IPS-15b (cell line): ENCODE measurements around the gene RAPGEF1.

ENCODE experiments used
- H3K27me3 ChIP-seq: one replicate; pipeline ENCODE4 v1.6.1; 2013; ENCODE audit warnings: low read length; ENCODE audit not compliant: control insufficient read depth, insufficient read depth
- H3K36me3 ChIP-seq: one replicate; pipeline ENCODE4 v1.6.1; 2013; ENCODE audit warnings: low read length; ENCODE audit not compliant: control insufficient read depth, insufficient read depth
- H3K4me1 ChIP-seq: one replicate; pipeline ENCODE4 v1.6.1; 2013; ENCODE audit warnings: mild to moderate bottlenecking, low read length; ENCODE audit not compliant: control insufficient read depth, insufficient read depth
- H3K4me3 ChIP-seq: one replicate; pipeline ENCODE4 v1.5.1; 2013; ENCODE audit warnings: low read depth, low read length
- H3K9ac ChIP-seq: one replicate; pipeline ENCODE4 v1.6.1; 2013; ENCODE audit warnings: low read depth, mild to moderate bottlenecking, low read length
- H3K9me3 ChIP-seq: one replicate; pipeline ENCODE4 v1.6.1; 2013; ENCODE audit warnings: mild to moderate bottlenecking, low read length; ENCODE audit not compliant: control insufficient read depth, insufficient read depth

Gene RAPGEF1

GRCh38 chr9:131642496-131643083, 97.3 kb downstream of the RAPGEF1 start:
- H3K36me3 ChIP-seq: no peaks in the 10 kb centered on the region
- no peak overlapping the region for H3K9ac ChIP-seq
- peaks cover 2% of the 10 kb centered on the region for H3K4me1 ChIP-seq
- no peaks in the 10 kb centered on the region for H3K27me3 ChIP-seq
- no peaks in the 10 kb centered on the region for H3K9me3 ChIP-seq
- H3K4me3 ChIP-seq: no peak overlapping the region

- no peak overlapping the region for H3K4me3 ChIP-seq
- H3K27me3 ChIP-seq: no peaks in the 10 kb centered on the region
- H3K9me3 ChIP-seq: no peaks in the 10 kb centered on the region
- no peak overlapping the region for H3K9ac ChIP-seq
- peaks cover 2% of the 10 kb centered on the region for H3K4me1 ChIP-seq
- no peaks in the 10 kb centered on the region for H3K36me3 ChIP-seq
Observed at GRCh38 chr9:131641618-131642495, 98.0 kb downstream of the RAPGEF1 start.

DNA sequence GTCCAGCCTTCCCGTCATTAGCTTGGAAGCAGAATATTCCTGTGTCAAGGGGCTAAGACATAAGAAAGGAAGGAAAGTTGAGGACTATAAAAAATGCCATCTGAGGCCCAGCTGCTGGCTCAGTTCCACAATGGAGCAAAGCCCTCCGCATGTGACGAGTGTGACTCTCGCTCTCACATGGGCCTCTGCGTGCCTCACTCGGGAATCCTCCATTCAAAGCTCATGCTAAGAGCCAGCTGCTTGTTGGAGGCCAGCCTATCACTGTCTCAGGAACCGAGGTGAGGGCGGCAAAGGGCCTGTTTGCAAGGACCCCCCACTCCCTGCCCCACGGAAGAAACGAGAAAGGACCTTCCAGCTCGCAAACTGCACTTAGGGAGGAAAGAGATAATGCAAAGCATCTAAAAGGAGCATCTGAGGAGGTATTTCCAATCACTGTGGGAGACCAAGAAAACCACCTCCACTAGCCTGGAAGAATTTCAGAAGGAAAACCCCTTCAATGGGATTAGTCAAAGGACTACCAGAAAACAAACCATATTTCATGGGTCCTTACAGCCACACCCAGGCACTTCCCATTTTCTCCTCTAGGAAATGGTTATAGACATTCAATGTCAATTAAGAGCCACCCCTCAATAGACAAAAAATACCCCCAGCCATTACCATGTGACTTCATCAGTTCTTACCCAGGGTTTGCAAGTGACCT, 99.3 kb downstream of the RAPGEF1 start:
- no peak overlapping the region for H3K9ac ChIP-seq

DNA sequence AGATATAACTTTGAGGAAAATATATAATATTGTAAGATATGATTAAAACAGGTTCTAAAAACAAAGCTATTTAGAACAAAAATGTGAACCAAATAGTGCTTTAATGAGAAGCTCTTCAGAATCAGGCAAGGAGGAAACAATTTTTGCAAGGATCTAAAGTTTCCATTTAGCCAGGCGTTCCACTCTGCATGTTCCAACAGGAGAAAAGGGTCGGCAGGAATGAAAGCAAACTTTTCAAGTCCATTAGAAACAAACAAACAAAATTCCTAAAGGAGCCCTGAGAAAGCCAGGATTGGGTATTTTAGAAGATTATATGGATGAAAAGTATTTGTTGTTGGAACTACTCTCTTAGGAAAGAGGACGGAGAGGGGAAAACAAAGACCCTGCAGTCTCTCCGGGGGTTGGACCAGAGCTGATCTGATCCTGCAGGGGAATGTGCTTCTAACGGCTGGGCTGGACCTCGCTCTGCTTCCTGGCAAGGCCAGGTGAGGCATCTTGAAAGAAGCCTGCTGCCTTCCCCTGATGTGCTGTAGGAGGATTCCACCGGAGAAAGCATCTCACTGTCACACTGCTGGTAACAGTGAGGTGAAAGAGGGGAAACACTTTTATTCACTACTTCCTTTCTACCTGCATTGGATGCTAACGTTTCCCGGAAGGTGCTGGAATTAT, 100.0 kb downstream of the RAPGEF1 start:
- Histone ChIP-seq H3K9ac (no peak overlapping the region), H3K4me3 (no peak overlapping the region), H3K4me1 (peaks cover 2% of the 10 kb centered on the region), H3K9me3 (no peaks in the 10 kb centered on the region), H3K27me3 (no peaks in the 10 kb centered on the region), H3K36me3 (no peaks in the 10 kb centered on the region)

More for the DNA sequence above, 99.3 kb downstream of the RAPGEF1 start:
- H3K9me3 ChIP-seq: no peaks in the 10 kb centered on the region
- H3K4me3 ChIP-seq: no peak overlapping the region
- H3K36me3 ChIP-seq: no peaks in the 10 kb centered on the region
- peaks cover 2% of the 10 kb centered on the region for H3K4me1 ChIP-seq
- no peaks in the 10 kb centered on the region for H3K27me3 ChIP-seq

DNA sequence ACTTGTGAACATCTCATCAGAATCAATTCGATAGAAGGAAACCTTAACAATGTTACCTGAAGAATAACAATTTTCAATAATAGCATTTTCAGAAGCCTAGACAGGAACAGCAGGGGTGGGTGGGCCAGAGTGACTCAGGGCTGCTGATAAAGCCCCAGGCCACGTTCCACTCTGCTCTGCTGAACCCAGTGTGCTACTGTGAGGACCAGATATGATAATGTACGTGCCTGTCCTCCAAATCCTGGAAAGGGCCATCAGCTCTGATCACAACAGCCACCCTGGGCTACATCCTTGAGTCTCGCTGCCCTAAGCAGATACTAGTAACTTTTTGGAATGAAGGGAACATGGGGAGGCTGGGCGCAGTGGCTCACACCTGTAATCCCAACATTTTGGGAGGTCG, 103.3 kb downstream of the RAPGEF1 start:
- Histone ChIP-seq H3K27me3 (no peaks in the 10 kb centered on the region), H3K36me3 (no peaks in the 10 kb centered on the region), H3K4me3 (no peak overlapping the region), H3K9me3 (no peaks in the 10 kb centered on the region), H3K4me1 (peaks cover 2% of the 10 kb centered on the region), H3K9ac (no peak overlapping the region)

DNA sequence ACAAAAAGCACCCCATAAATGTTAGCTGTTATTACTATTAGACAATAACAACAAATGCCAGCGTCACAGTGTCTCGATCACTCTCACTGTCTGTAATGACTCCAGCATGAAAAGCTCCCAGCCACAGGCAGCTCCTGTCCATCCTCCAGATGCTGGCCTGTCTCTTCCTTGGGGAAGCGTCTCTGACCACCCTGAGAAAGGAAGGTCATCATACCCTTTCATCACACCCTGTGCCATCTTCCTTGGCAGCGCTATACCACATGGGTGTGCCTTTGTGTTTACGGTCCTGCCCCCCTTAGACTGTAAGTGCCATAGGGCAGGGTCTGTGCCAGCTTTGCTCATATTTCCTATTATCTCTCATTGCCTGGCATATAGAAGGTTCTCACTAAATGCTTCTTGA, 104.0 kb downstream of the RAPGEF1 start:
- no peaks in the 10 kb centered on the region for H3K36me3 ChIP-seq
- no peak overlapping the region for H3K4me3 ChIP-seq
- peaks cover 2% of the 10 kb centered on the region for H3K4me1 ChIP-seq
- H3K9me3 ChIP-seq: no peaks in the 10 kb centered on the region
- no peak overlapping the region for H3K9ac ChIP-seq
- no peaks in the 10 kb centered on the region for H3K27me3 ChIP-seq

- no peaks in the 10 kb centered on the region for H3K36me3 ChIP-seq
Observed at GRCh38 chr9:131635285-131635684, 104.6 kb downstream of the RAPGEF1 start.

GRCh38 chr9:131633491-131634031, 106.3 kb downstream of the RAPGEF1 start:
- Histone ChIP-seq H3K4me1 (peaks cover 3% of the 10 kb centered on the region), H3K27me3 (no peaks in the 10 kb centered on the region), H3K36me3 (no peaks in the 10 kb centered on the region), H3K4me3 (no peak overlapping the region), H3K9ac (no peak overlapping the region), H3K9me3 (no peaks in the 10 kb centered on the region)

More at GRCh38 chr9:131635285-131635684, 104.6 kb downstream of the RAPGEF1 start:
- no peak overlapping the region for H3K4me3 ChIP-seq
- no peak overlapping the region for H3K9ac ChIP-seq
- peaks cover 4% of the 10 kb centered on the region for H3K4me1 ChIP-seq
- H3K9me3 ChIP-seq: no peaks in the 10 kb centered on the region
- H3K27me3 ChIP-seq: no peaks in the 10 kb centered on the region

GRCh38 chr9:131631306-131631705, 108.6 kb downstream of the RAPGEF1 start:
- H3K27me3 ChIP-seq: no peaks in the 10 kb centered on the region
- H3K36me3 ChIP-seq: no peaks in the 10 kb centered on the region
- H3K9ac ChIP-seq: no peak overlapping the region
- no peaks in the 10 kb centered on the region for H3K9me3 ChIP-seq
- H3K4me3 ChIP-seq: no peak overlapping the region
- H3K4me1 ChIP-seq: peaks cover 3% of the 10 kb centered on the region

DNA sequence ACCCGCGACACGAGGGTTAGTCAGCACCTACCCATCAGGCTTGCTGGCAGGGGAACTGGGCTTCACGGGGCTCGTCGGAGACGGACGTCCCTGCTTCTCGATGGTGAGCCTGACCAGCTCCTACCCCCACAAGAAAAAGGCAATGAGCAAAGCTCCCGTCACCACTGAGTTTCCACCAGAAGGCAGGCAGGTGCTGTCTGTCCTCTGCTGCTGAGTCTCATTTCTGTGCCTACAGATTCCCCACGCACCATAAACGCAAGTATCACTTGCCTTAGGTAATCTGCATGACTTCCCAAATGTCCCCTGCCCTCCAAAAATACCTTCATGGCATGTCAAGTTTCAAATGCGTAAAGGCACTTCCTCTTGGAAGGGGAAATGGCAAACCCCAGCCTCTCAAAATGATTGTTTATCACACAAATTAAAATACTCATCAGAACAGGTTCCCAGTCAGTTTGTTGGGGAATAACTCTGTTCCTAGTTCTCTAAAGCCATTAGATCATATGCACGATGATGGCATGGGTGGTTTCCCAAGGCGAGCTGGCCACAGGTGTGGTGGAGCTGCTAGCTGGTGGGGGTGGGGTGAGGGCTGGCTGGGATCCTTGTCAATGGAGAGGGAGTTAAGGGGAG, 109.6 kb downstream of the RAPGEF1 start:
- Histone ChIP-seq H3K27me3 (no peaks in the 10 kb centered on the region), H3K9me3 (no peaks in the 10 kb centered on the region), H3K4me1 (peaks cover 3% of the 10 kb centered on the region), H3K36me3 (peaks cover 7% of the 10 kb centered on the region), H3K9ac (no peak overlapping the region), H3K4me3 (no peak overlapping the region)

GRCh38 chr9:131629825-131630204, 110.1 kb downstream of the RAPGEF1 start:
- Histone ChIP-seq H3K4me3 (no peak overlapping the region), H3K9me3 (no peaks in the 10 kb centered on the region), H3K4me1 (peaks cover 3% of the 10 kb centered on the region), H3K36me3 (peaks cover 9% of the 10 kb centered on the region), H3K27me3 (no peaks in the 10 kb centered on the region), H3K9ac (no peak overlapping the region)
